Psoas muscle (tissue), 8 donors: Measurements from ENCODE around the gene TOGARAM2. TPM values are rescaled to one million over a fixed set of nuclear protein-coding genes. Genes with fewer than 3 reads are reported as not detected.

Experiments
- ATAC-seq, 4 donors: fragments of 200-7000 bp; cut with Tn5 transposase; one replicate each; pipeline ENCODE4 v1.9.1; 2020; ENCODE audit warnings: moderate library complexity in 3 of 4, mild to moderate bottlenecking in 2 of 4
- DNase-seq, 2 donors: peaks; one replicate each; pipeline ENCODE4 v3.0.0-alpha.2; 2020
- H3K27ac ChIP-seq: fragments of 200-600 bp; one replicate; pipeline ENCODE4 v1.8.0; 2022
- H3K27me3 ChIP-seq, 3 donors: fragments of 200-600 bp in 1 of 3; one replicate each; pipeline versions ENCODE4 v1.6.1 to v1.8.0; 2013 to 2022; ENCODE audit warnings: low read length in 2 of 3, mild to moderate bottlenecking in 2 of 3, moderate library complexity in 1 of 3; ENCODE audit not compliant: insufficient read depth in 3 of 3
- H3K36me3 ChIP-seq, 2 donors: fragments of 200-600 bp in 1 of 2; one replicate each; pipeline versions ENCODE4 v1.6.1 to v1.8.0; 2013 to 2022; ENCODE audit warnings: low read depth in 1 of 2, mild to moderate bottlenecking in 1 of 2, moderate library complexity in 1 of 2; ENCODE audit not compliant: insufficient read depth in 1 of 2
- H3K4me1 ChIP-seq: fragments of 200-600 bp; one replicate; pipeline ENCODE4 v1.8.0; 2022
- H3K4me3 ChIP-seq: fragments of 200-600 bp; one replicate; pipeline ENCODE4 v1.8.0; 2022; ENCODE audit warnings: mild to moderate bottlenecking
- H3K9me3 ChIP-seq: fragments of 200-600 bp; one replicate; pipeline ENCODE4 v1.8.0; 2022
- WGBS, 3 donors: extraction: QIAGEN DNeasy Blood & Tissue Kit; methylation state at CpG; one replicate each; pipeline versions ENCODE4 v1.1.6 to v1.1.7; 2013; 5-methylcytosine and 5-hydroxymethylcytosine counted together
- intact Hi-C, 2 donors: fragments of 100-400 bp; cut with DNase I; formaldehyde crosslinking; loops; one replicate each; pipeline versions ENCODE4 v1.11.0 to v1.14.2; 2022
- polyA plus RNA-seq, 3 donors: library from polyadenylated mRNA; stranded (reverse); fragments of 200-250 nt; gene quantifications; one replicate each; pipeline ENCODE4 v1.2.3, GENCODE V29; 2013
- total RNA-seq, 4 donors: library from RNA; stranded (reverse); fragmentation: NEBNext Ultra II Directional in 2 of 4; extraction: Animal tissue kit (Norgen Biotek cat#: 25700) in 2 of 4; gene quantifications; one replicate each; pipeline versions ENCODE4 v1.2.1 to v1.2.4, GENCODE V29; 2021 to 2023
- TF ChIP-seq, protein P1 (sequence below): fragments of 200-600 bp; IDR thresholded peaks from one replicate; pipeline ENCODE4 v1.8.0; 2022; ENCODE audit warnings: antibody characterized with exemption
- donor health status: healthy with polysubstance abuse.
- donor health status: DM: no; HTN: no; CAD: no; lungs with moderate emphysema.
- donor health status: Bipolar disorder and iron deficiency.
- donor health status: healthy.
- donor health status: DM: yes; HTN: yes; CAD: no.
- donor health status: DM: no; HTN: no; CAD: no.
- donor health status: DM: no; HTN: no; CAD: no.
- donor health status: DM: yes; HTN: yes; CAD: no.

TOGARAM2 gene
- total and polyA plus RNA-seq, 7 donors = 2.2 to 98.4 (median 28.6) TPM

DNA sequence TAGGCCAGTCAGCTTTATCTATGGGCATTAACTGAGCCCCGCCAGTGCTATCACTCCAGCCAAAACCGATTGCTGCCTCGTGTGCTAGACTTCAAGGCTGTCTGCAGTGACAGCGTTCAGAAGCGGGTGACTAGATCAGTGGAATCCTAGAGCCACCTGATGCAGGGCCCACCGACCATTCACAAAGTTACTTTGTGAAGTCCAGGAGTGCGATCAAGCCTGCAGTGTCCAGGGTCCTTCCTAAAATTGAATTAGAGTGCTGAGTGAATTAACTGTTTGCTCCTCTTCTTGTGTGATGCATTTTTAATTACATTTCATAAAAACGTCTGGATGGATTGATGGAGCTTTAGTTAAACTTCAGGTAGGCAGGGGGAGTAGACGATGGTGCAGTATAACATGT lies 79.3 kb downstream of the TOGARAM2 start:
- Histone ChIP-seq H3K4me3 (no peak overlapping the region), H3K27me3 (no peaks in the 10 kb centered on the region), H3K4me1 (peaks cover 16% of the 10 kb centered on the region), H3K9me3 (no peaks in the 10 kb centered on the region), H3K36me3 (no peaks in the 10 kb centered on the region), H3K27ac (no peak overlapping the region)
- WGBS, 3 donors = 76 to 85% (median 78%) methylated on average over 9 of the region's 9 CpGs
- ATAC-seq (no peak), DNase-seq (no peak)
- TF ChIP-seq, protein P1, sequence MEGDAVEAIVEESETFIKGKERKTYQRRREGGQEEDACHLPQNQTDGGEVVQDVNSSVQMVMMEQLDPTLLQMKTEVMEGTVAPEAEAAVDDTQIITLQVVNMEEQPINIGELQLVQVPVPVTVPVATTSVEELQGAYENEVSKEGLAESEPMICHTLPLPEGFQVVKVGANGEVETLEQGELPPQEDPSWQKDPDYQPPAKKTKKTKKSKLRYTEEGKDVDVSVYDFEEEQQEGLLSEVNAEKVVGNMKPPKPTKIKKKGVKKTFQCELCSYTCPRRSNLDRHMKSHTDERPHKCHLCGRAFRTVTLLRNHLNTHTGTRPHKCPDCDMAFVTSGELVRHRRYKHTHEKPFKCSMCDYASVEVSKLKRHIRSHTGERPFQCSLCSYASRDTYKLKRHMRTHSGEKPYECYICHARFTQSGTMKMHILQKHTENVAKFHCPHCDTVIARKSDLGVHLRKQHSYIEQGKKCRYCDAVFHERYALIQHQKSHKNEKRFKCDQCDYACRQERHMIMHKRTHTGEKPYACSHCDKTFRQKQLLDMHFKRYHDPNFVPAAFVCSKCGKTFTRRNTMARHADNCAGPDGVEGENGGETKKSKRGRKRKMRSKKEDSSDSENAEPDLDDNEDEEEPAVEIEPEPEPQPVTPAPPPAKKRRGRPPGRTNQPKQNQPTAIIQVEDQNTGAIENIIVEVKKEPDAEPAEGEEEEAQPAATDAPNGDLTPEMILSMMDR = no peak
- intact Hi-C loops = no loop called here

DNA sequence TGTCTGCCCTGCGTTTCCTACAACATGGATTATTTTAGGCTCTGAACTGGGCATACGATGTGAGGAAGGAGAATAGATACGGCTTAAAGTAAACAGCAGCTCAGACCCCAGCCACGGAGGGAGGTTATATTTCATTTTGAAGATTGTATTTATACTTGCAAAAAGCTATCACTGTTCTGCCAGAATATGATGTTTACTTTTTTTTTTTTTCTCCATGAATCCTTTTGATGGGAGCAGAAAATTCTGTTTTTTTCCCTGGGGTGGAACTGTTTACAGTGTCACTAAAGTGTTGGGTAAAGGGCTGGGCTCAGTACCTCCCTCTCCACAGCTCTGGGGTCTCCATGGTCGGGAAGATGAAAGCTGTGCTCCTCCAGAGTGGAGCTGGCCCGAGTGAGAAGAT lies 80.1 kb downstream of the TOGARAM2 start:
- 79 to 88% (median 85%) methylated on average over 6 of the region's 6 CpGs for WGBS, 3 donors
- DNase-seq (no peak), ATAC-seq (no peak)
- no peak overlapping the region for H3K27ac ChIP-seq
- intact Hi-C loops = no loop called here
- H3K36me3 ChIP-seq = no peaks in the 10 kb centered on the region
- no peaks in the 10 kb centered on the region for H3K27me3 ChIP-seq
- TF ChIP-seq, protein P1 = no peak
- no peak overlapping the region for H3K4me3 ChIP-seq
- H3K9me3 ChIP-seq = no peaks in the 10 kb centered on the region
- H3K4me1 ChIP-seq = peaks cover 16% of the 10 kb centered on the region

DNA sequence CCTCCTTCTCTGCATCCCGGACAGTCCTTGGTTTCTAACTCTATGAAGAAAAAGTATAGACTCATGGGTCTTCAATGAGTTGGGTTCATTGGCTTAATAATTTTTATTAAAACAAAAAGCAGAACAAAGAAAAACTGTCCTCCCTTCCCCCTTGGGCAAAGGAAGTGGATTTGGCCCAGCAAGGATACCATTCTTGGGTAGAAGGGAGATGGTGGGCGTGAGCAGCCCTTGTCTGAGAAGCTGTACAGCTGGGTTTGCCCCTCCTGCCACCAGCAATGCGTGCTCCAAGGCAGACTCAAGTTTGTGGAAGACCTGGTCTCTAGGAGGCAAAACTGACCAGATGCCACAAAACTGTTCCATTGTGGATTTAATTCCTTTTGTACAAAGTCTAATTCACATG lies 80.5 kb downstream of the TOGARAM2 start:
- intact Hi-C loops = no loop called here
- Histone ChIP-seq H3K9me3 (no peaks in the 10 kb centered on the region), H3K27ac (no peak overlapping the region), H3K4me3 (no peak overlapping the region), H3K36me3 (no peaks in the 10 kb centered on the region), H3K4me1 (peaks cover 16% of the 10 kb centered on the region), H3K27me3 (no peaks in the 10 kb centered on the region)
- DNase-seq (no peak), ATAC-seq (no peak)
- TF ChIP-seq, protein P1 = no peak
- 82 to 91% (median 90%) methylated on average over 3 of the region's 3 CpGs for WGBS, 3 donors

DNA sequence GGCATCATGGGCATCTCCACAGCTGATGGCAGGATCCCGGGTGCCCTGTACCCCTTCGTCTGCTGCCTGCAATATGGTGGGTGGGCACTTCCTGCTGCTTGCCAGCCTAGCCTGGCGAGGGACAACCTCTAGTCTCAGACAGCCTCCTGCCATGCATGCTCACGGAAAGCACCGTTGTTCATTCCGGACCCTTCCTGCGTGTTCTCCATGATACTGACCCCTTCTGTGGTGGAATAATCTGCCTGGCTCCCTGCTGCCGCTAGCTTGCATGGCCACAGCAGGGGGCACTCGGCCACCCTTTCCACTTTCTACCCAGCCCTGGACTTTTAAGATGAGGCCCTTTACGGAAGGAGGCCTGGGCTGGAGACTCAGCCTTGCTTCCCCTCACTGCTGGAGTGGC lies 81.3 kb downstream of the TOGARAM2 start:
- ATAC-seq = no peak
- WGBS, 3 donors = 94 to 97% (median 95%) methylated on average over 10 of the region's 10 CpGs
- Histone ChIP-seq H3K9me3 (no peaks in the 10 kb centered on the region), H3K27me3 (no peaks in the 10 kb centered on the region), H3K4me1 (peaks cover 16% of the 10 kb centered on the region), H3K4me3 (no peak overlapping the region), H3K27ac (no peak overlapping the region), H3K36me3 (no peaks in the 10 kb centered on the region)
- intact Hi-C loops = no loop called here
- DNase-seq = no peak
- TF ChIP-seq, protein P1 = no peak

DNA sequence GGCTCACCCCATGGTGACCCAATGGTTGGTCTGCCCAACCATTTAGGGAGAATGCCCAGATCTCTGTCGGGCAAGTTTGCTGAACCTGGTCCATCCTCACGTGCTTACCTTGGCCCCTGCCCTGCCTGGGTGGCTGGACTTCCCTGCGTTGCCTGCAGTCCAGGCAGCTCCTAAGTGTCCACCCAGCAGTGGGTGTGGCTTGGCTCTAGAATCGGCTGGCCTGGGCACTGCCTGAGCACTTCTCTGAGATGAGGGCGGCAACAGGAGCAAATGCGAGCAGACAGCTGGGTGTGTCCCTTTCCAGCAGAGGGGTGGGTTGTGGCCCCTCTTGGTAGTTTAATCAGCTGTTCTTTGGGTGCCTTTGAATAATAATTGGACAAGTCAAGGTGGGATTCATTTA lies 82.0 kb downstream of the TOGARAM2 start:
- no peaks in the 10 kb centered on the region for H3K36me3 ChIP-seq
- TF ChIP-seq, protein P1 = no peak
- WGBS, 3 donors = 48 to 77% (median 60%) methylated on average over 6 of the region's 6 CpGs
- no peak overlapping the region for H3K27ac ChIP-seq
- ATAC-seq (peak in 3 of 4 donors; percentile 42 to 55 (median 52)), DNase-seq (peak in 1 of 2 donors; percentile 72)
- no peaks in the 10 kb centered on the region for H3K27me3 ChIP-seq
- intact Hi-C loops = no loop called here
- H3K9me3 ChIP-seq = no peaks in the 10 kb centered on the region
- peaks cover 16% of the 10 kb centered on the region for H3K4me1 ChIP-seq
- no peak overlapping the region for H3K4me3 ChIP-seq
